ENCODE results near the gene PASK.

DNA sequence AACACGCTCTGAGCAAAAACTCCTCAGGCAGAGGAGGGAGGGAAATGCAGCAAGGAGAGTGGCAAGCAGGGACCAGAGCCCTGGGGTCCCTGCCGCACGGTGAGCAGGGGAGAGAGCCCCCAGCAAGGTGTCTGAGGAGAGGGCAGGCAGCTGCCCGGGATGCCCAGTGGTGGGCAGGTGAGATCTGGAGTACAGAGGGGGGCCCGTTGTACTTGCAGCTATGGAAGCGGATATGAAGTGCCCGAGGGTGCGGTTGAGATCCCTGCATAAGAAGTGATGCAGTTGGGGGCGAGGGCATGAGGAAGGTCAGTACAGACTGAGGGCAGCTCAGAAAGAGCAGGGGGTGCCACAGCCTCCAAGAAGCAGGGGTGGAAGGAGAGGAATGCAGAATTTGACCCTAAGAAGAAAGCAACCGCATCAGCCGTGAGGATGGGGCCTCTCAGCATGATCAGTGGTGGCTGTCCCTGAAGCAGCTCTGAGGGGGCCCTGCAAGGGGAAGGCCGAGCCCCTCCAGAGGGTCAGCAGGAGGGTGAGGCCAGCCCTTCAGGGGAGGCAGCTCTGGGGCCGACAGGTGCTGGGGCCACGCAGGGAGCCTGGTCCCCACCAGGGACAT is 76.6 kb downstream of the PASK start:
- TF ChIP-seq, protein P1, sequence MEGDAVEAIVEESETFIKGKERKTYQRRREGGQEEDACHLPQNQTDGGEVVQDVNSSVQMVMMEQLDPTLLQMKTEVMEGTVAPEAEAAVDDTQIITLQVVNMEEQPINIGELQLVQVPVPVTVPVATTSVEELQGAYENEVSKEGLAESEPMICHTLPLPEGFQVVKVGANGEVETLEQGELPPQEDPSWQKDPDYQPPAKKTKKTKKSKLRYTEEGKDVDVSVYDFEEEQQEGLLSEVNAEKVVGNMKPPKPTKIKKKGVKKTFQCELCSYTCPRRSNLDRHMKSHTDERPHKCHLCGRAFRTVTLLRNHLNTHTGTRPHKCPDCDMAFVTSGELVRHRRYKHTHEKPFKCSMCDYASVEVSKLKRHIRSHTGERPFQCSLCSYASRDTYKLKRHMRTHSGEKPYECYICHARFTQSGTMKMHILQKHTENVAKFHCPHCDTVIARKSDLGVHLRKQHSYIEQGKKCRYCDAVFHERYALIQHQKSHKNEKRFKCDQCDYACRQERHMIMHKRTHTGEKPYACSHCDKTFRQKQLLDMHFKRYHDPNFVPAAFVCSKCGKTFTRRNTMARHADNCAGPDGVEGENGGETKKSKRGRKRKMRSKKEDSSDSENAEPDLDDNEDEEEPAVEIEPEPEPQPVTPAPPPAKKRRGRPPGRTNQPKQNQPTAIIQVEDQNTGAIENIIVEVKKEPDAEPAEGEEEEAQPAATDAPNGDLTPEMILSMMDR (IDR thresholded peaks at IDR 0.05), result no peak
- no peak for TF ChIP-seq POLR2A (IDR thresholded peaks at IDR 0.05)
